CD4-positive, alpha-beta memory T cell (primary cell): ENCODE data around the gene SRRM5. TPM values are rescaled to one million over a fixed set of nuclear protein-coding genes. Genes with fewer than 3 reads are reported as not detected.

Experiments used
- CTCF ChIA-PET: fragments of 350-600 bp; sonication (Branson Sonifier 250); formaldehyde crosslinking; loops from one replicate; lab custom pipeline; 2021; ENCODE audit warnings: inconsistent platforms; ENCODE audit not compliant: partially characterized antibody; lab: Charles Lee
- POLR2A ChIA-PET: fragments of 350-600 bp; sonication (Branson Sonifier 250); formaldehyde crosslinking; loops from one replicate; lab custom pipeline; 2021; ENCODE audit not compliant: partially characterized antibody; lab: Charles Lee
- DNase-seq, 5 donors: peaks; one replicate each; pipeline versions ENCODE4 v3.0.0 to v3.0.0-alpha.2; 2020 to 2022; ENCODE audit warnings: mixed read lengths in 1 of 5
- H3K27ac ChIP-seq: one replicate; pipeline ENCODE4 v1.7.0; 2013; ENCODE audit warnings: low read depth, low read length
- H3K27me3 ChIP-seq: 2 replicates; pipeline ENCODE4 v1.7.0; 2013; ENCODE audit warnings: mild to moderate bottlenecking, low read length, moderate library complexity; ENCODE audit not compliant: insufficient read depth
- H3K36me3 ChIP-seq: 2 replicates; pipeline ENCODE4 v1.7.0; 2013; ENCODE audit warnings: mild to moderate bottlenecking, low read length, moderate library complexity; ENCODE audit not compliant: insufficient read depth
- H3K4me1 ChIP-seq: 2 replicates; pipeline ENCODE4 v1.7.0; 2013; ENCODE audit warnings: mild to moderate bottlenecking, low read length, moderate library complexity; ENCODE audit not compliant: insufficient read depth
- H3K4me3 ChIP-seq, 2 donors: one replicate each; pipeline ENCODE4 v1.7.0; 2013; ENCODE audit warnings: low read length in 2 of 2, mild to moderate bottlenecking in 1 of 2
- H3K9me3 ChIP-seq, 2 donors: one replicate each; pipeline ENCODE4 v1.7.0; 2013; ENCODE audit warnings: low read length in 2 of 2, control low read depth in 1 of 2; ENCODE audit not compliant: control insufficient read depth in 1 of 2
- H3K27ac Mint-ChIP-seq, 7 donors: one replicate each; pipeline ENCODE4 v1.8.0; 2020 to 2021; ENCODE audit warnings: mixed read lengths in 7 of 7, mild to moderate bottlenecking in 6 of 7, inconsistent platforms in 3 of 7, moderate library complexity in 3 of 7
- H3K27me3 Mint-ChIP-seq, 2 donors: one replicate each; pipeline ENCODE4 v1.8.0; 2020 to 2021; ENCODE audit warnings: mixed read lengths in 2 of 2
- H3K36me3 Mint-ChIP-seq, 2 donors: one replicate each; pipeline ENCODE4 v1.8.0; 2020 to 2021; ENCODE audit warnings: mixed read lengths in 2 of 2, inconsistent platforms in 1 of 2, mild to moderate bottlenecking in 1 of 2
- H3K4me1 Mint-ChIP-seq, 4 donors: one replicate each; pipeline ENCODE4 v1.8.0; 2020 to 2021; ENCODE audit warnings: mixed read lengths in 4 of 4, mild to moderate bottlenecking in 1 of 4
- H3K4me3 Mint-ChIP-seq, 8 donors: one replicate each; pipeline ENCODE4 v1.8.0; 2020 to 2021; ENCODE audit warnings: mixed read lengths in 8 of 8, mild to moderate bottlenecking in 7 of 8, moderate library complexity in 6 of 8, inconsistent platforms in 3 of 8
- H3K9me3 Mint-ChIP-seq, 8 donors: one replicate each; pipeline ENCODE4 v1.8.0; 2020 to 2021; ENCODE audit warnings: mixed read lengths in 8 of 8, mild to moderate bottlenecking in 5 of 8, inconsistent platforms in 3 of 8, moderate library complexity in 1 of 8
- intact Hi-C: fragments of 100-400 bp; cut with micrococcal nuclease; formaldehyde crosslinking; loops from one replicate; pipeline ENCODE4 v1.15.1; 2023
- polyA plus RNA-seq, 2 donors: library from polyadenylated mRNA; unstranded; fragments of 300-500 nt; fragmentation: Illumina TruSeq; gene quantifications; one replicate each; pipeline ENCODE4 v1.2.3, GENCODE V29; 2021
- total RNA-seq, 2 experiments: library from RNA; stranded (reverse); gene quantifications; one replicate each; pipeline ENCODE4 v1.2.3, GENCODE V29; 2021

SRRM5 gene
- total and polyA plus RNA-seq, 4 experiments from 2014 or later, result 0.10 to 0.99 (median 0.83) TPM; not detected in 1

- H3K4me1 Mint-ChIP-seq, result peaks cover 8 to 17% (median 11%) of the 10 kb centered on the region in 4 donors
- peak; percentile 58 to 78 (median 58) for DNase-seq
- Histone ChIP-seq H3K36me3 (no peaks in the 10 kb centered on the region), H3K4me1 (peaks cover 10% of the 10 kb centered on the region), H3K4me3 (peak within 1 kb of the TSS in 1 of 2 donors; percentile 74), H3K9me3 (no peaks in the 10 kb centered on the region), H3K27me3 (peaks cover 13% of the 10 kb centered on the region), H3K27ac (no peak within 1 kb of the TSS)
- H3K36me3 Mint-ChIP-seq, result no peaks in the 10 kb centered on the region
- intact Hi-C loops, result no loop called here
- H3K9me3 Mint-ChIP-seq, result no peaks in the 10 kb centered on the region
- H3K27me3 Mint-ChIP-seq, result peaks cover 16 to 17% of the 10 kb centered on the region in 2 donors
- H3K27ac Mint-ChIP-seq, result peak within 1 kb of the TSS; percentile 43 to 89 (median 85)
- ChIA-PET POLR2A (interaction anchor here (1.0 kb wide), 1 partner anchor 43 kb away, joined by 3 read pairs; no protein-coding TSS in a partner anchor), CTCF (interaction anchor here (1.0 to 1.4 kb wide), 2 partner anchors 14 to 28 kb away, joined by 3 to 4 read pairs; no protein-coding TSS in a partner anchor)
- H3K4me3 Mint-ChIP-seq, result peak within 1 kb of the TSS; percentile 83 to 87 (median 85)
Observed at GRCh38 chr19:43639519-43640423, 27.9 kb downstream of the SRRM5 start, which contains the start of gene CADM4. TSS of gene CADM4 (minus strand) at chr19:43639850. CDS start at chr19:43639790, 60 bp downstream.

GRCh38 chr19:43640424-43640757 lies 28.5 kb downstream of the SRRM5 start:
- Histone ChIP-seq H3K4me3 (peak overlapping the region in 1 of 2 donors; percentile 74), H3K27ac (no peak overlapping the region), H3K36me3 (no peaks in the 10 kb centered on the region), H3K4me1 (peaks cover 10% of the 10 kb centered on the region), H3K9me3 (no peaks in the 10 kb centered on the region), H3K27me3 (peaks cover 13% of the 10 kb centered on the region)
- peaks cover 16 to 17% of the 10 kb centered on the region in 2 donors for H3K27me3 Mint-ChIP-seq
- POLR2A ChIA-PET, result interaction anchor here (1.0 kb wide), 1 partner anchor 44 kb away, joined by 3 read pairs; no protein-coding TSS in a partner anchor
- no peaks in the 10 kb centered on the region for H3K36me3 Mint-ChIP-seq
- H3K4me1 Mint-ChIP-seq, result peaks cover 8 to 17% (median 11%) of the 10 kb centered on the region in 4 donors
- intact Hi-C loops, result no loop called here
- no peak for DNase-seq
- CTCF ChIA-PET, result interaction anchor here (1.0 to 1.4 kb wide), 2 partner anchors 14 to 28 kb away, joined by 3 to 4 read pairs; no protein-coding TSS in a partner anchor
- peak overlapping the region; percentile 80 to 86 (median 83) for H3K4me3 Mint-ChIP-seq
- peak overlapping the region in 6 of 7 donors; percentile 43 to 89 (median 86) for H3K27ac Mint-ChIP-seq
- no peaks in the 10 kb centered on the region for H3K9me3 Mint-ChIP-seq

- H3K9me3 Mint-ChIP-seq, result peaks cover 0 to 2% (median 0%) of the 10 kb centered on the region in 8 donors
- DNase-seq, result no peak
- CTCF ChIA-PET, result interaction anchor here (1.8 kb wide), 1 partner anchor 86 kb away, joined by 5 read pairs; no protein-coding TSS in a partner anchor
- H3K4me1 Mint-ChIP-seq, result peaks cover 8 to 17% (median 11%) of the 10 kb centered on the region in 4 donors
- no peaks in the 10 kb centered on the region for H3K9me3 ChIP-seq
- no peaks in the 10 kb centered on the region for H3K36me3 ChIP-seq
- H3K27me3 Mint-ChIP-seq, result peaks cover 14 to 15% of the 10 kb centered on the region in 2 donors
- no peak overlapping the region for H3K4me3 ChIP-seq
- POLR2A ChIA-PET, result interaction anchor here (0.8 kb wide), 1 partner anchor 27 kb away, joined by 4 read pairs; no protein-coding TSS in a partner anchor
- intact Hi-C loops, result no loop called here
- peaks cover 3 to 5% of the 10 kb centered on the region in 2 donors for H3K36me3 Mint-ChIP-seq
- H3K27me3 ChIP-seq, result peaks cover 13% of the 10 kb centered on the region
- no peak overlapping the region for H3K27ac ChIP-seq
- H3K4me1 ChIP-seq, result peaks cover 10% of the 10 kb centered on the region
- peak overlapping the region; percentile 57 to 80 (median 69) for H3K4me3 Mint-ChIP-seq
- peak overlapping the region in 4 of 7 donors; percentile 39 to 80 (median 60) for H3K27ac Mint-ChIP-seq
Observed at GRCh38 chr19:43641333-43641732, 29.4 kb downstream of the SRRM5 start.

- no peak overlapping the region for H3K4me3 ChIP-seq
- intact Hi-C loops, result no loop called here
- no peak overlapping the region for H3K4me3 Mint-ChIP-seq
- peaks cover 9 to 12% of the 10 kb centered on the region in 2 donors for H3K36me3 Mint-ChIP-seq
- H3K27me3 Mint-ChIP-seq, result peaks cover 12 to 13% of the 10 kb centered on the region in 2 donors
- no peak for DNase-seq
- ChIA-PET POLR2A (no interaction called here), CTCF (interaction anchor here (1.8 kb wide), 1 partner anchor 87 kb away, joined by 5 read pairs; no protein-coding TSS in a partner anchor)
- H3K27me3 ChIP-seq, result peaks cover 13% of the 10 kb centered on the region
- H3K4me1 Mint-ChIP-seq, result peaks cover 8 to 17% (median 11%) of the 10 kb centered on the region in 4 donors
- H3K4me1 ChIP-seq, result peaks cover 10% of the 10 kb centered on the region
- no peaks in the 10 kb centered on the region for H3K36me3 ChIP-seq
- peaks cover 0 to 4% (median 0%) of the 10 kb centered on the region in 8 donors for H3K9me3 Mint-ChIP-seq
- no peak overlapping the region for H3K27ac ChIP-seq
- H3K27ac Mint-ChIP-seq, result no peak overlapping the region
- H3K9me3 ChIP-seq, result no peaks in the 10 kb centered on the region
Observed at GRCh38 chr19:43642531-43642930, 30.6 kb downstream of the SRRM5 start.

GRCh38 chr19:43643326-43643725 lies 31.4 kb downstream of the SRRM5 start:
- Mint-ChIP-seq H3K36me3 (peaks cover 9 to 12% of the 10 kb centered on the region in 2 donors), H3K27ac (no peak overlapping the region), H3K27me3 (peaks cover 8 to 13% of the 10 kb centered on the region in 2 donors), H3K4me3 (no peak overlapping the region), H3K4me1 (peaks cover 8 to 17% (median 11%) of the 10 kb centered on the region in 4 donors), H3K9me3 (peaks cover 0 to 4% (median under 1%) of the 10 kb centered on the region in 8 donors)
- POLR2A ChIA-PET, result no interaction called here
- intact Hi-C loops, result no loop called here
- H3K9me3 ChIP-seq, result no peaks in the 10 kb centered on the region
- H3K27me3 ChIP-seq, result peaks cover 9% of the 10 kb centered on the region
- peaks cover 10% of the 10 kb centered on the region for H3K4me1 ChIP-seq
- no peak for DNase-seq
- H3K4me3 ChIP-seq, result no peak overlapping the region
- H3K27ac ChIP-seq, result no peak overlapping the region
- H3K36me3 ChIP-seq, result no peaks in the 10 kb centered on the region
- CTCF ChIA-PET, result no interaction called here

GRCh38 chr19:43644181-43644580 lies 32.3 kb downstream of the SRRM5 start:
- Histone ChIP-seq H3K4me1 (peaks cover 8% of the 10 kb centered on the region), H3K36me3 (no peaks in the 10 kb centered on the region), H3K4me3 (no peak overlapping the region), H3K27me3 (peaks cover under 1% of the 10 kb centered on the region), H3K27ac (no peak overlapping the region), H3K9me3 (no peaks in the 10 kb centered on the region)
- H3K27ac Mint-ChIP-seq, result no peak overlapping the region
- H3K27me3 Mint-ChIP-seq, result peaks cover 0 to 9% of the 10 kb centered on the region in 2 donors
- ChIA-PET CTCF (no interaction called here), POLR2A (no interaction called here)
- intact Hi-C loops, result no loop called here
- H3K36me3 Mint-ChIP-seq, result peaks cover 14 to 19% of the 10 kb centered on the region in 2 donors
- H3K4me3 Mint-ChIP-seq, result no peak overlapping the region
- peaks cover 3 to 10% (median 7%) of the 10 kb centered on the region in 4 donors for H3K4me1 Mint-ChIP-seq
- peaks cover 0 to 4% (median under 1%) of the 10 kb centered on the region in 8 donors for H3K9me3 Mint-ChIP-seq
- no peak for DNase-seq
